PFSK-1 (cell line): Measurements from ENCODE around the gene FOXO3.

Experiments
- POLR2AphosphoS5 ChIP-seq: IDR thresholded peaks from 2 replicates; pipeline ENCODE4 v1.6.1; 2012; ENCODE audit warnings: low read depth, mild to moderate bottlenecking, control low read depth, low read length, moderate library complexity
- REST ChIP-seq, 2 experiments: IDR thresholded peaks; 2 replicates each; pipeline versions ENCODE4 v1.6.1 to v1.8.0; 2011 to 2012; ENCODE audit warnings: low read depth in 2 of 2, low read length in 2 of 2, control low read depth in 1 of 2, inconsistent platforms in 1 of 2, mild to moderate bottlenecking in 1 of 2, moderate library complexity in 1 of 2; ENCODE audit not compliant: insufficient read depth in 1 of 2
- SIN3A ChIP-seq: IDR thresholded peaks from 2 replicates; pipeline ENCODE4 v1.6.1; 2012; ENCODE audit warnings: mild to moderate bottlenecking, low read length, moderate library complexity, borderline replicate concordance; ENCODE audit not compliant: insufficient read depth

DNA sequence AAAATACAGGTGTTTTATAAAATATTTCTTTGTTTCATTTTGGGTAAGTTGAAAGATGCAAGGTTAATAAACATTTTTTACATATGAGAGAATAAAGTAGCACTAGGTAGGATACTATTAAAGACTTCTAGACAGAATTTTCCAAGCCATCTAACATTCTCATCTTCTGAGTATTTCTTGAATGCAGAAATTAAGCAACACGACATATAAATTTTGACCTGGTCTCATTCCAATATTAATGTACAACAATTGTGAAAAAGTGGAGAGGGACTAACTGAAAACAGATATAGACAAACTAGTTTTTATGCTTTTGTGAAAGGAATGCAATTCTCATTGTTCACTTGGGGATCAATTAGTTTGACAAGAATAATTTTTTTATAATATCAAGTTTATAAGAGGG is 11.5 kb upstream of the FOXO3 start:
- TF ChIP-seq POLR2AphosphoS5 (no peak), REST (IDR thresholded peaks at IDR 0.05; ENCODE audit: insufficient read depth in 1 of 2, low read depth in 2 of 2, low read length in 2 of 2) (no peak), SIN3A (no peak)
